Body of pancreas (tissue), 4 donors: ENCODE data around the gene HOXB6. TPM values are rescaled to one million over a fixed set of nuclear protein-coding genes. Genes with fewer than 3 reads are reported as not detected.

Experiments used
- ATAC-seq: fragments of 150-250 bp; one replicate; pipeline ENCODE4 v1.9.1; 2016
- DNase-seq, 4 donors: peaks; one replicate each; pipeline ENCODE4 v3.0.0-alpha.2; 2019
- H3K27ac ChIP-seq, 4 donors: fragments of 200-600 bp; sonication (generic); 1 replicate in 3 of 4; 2 replicates in 1 of 4; pipeline versions ENCODE4 v1.5.1 to v1.6.1; 2016 to 2019; ENCODE audit warnings: mild to moderate bottlenecking in 1 of 4, mixed read lengths in 1 of 4, moderate library complexity in 1 of 4
- H3K27me3 ChIP-seq, 2 donors: fragments of 200-600 bp; sonication (generic); one replicate each; pipeline ENCODE4 v1.6.0; 2016; ENCODE audit warnings: mild to moderate bottlenecking in 1 of 2
- H3K36me3 ChIP-seq, 2 donors: fragments of 200-600 bp; sonication (generic); replicated peaks in 1 of 2; 2 replicates each; pipeline ENCODE4 v1.5.1; 2016; ENCODE audit warnings: low read depth in 2 of 2; ENCODE audit not compliant: insufficient read depth in 1 of 2
- H3K4me1 ChIP-seq: fragments of 200-600 bp; sonication (generic); one replicate; pipeline ENCODE4 v1.6.0; 2016
- H3K4me3 ChIP-seq, 2 donors: fragments of 200-600 bp; sonication (generic); 1 replicate in 1 of 2; 2 replicates in 1 of 2; pipeline ENCODE4 v1.5.1; 2016 to 2019
- H3K9me3 ChIP-seq, 3 donors: fragments of 200-600 bp; sonication (generic); 1 replicate in 2 of 3; 2 replicates in 1 of 3; pipeline ENCODE4 v1.5.1; 2016
- POLR2A ChIP-seq, 3 donors: fragments of 450-650 bp; IDR thresholded peaks; one replicate each; pipeline ENCODE4 v1.6.1; 2016; ENCODE audit warnings: antibody characterized with exemption in 3 of 3, mild to moderate bottlenecking in 2 of 3
- WGBS, 2 donors: methylation state at CpG; one replicate each; pipeline ENCODE4 v1.1.5; 2017; 5-methylcytosine and 5-hydroxymethylcytosine counted together
- intact Hi-C: fragments of 100-400 bp; cut with DNase I; formaldehyde crosslinking; loops from one replicate; pipeline ENCODE4 v1.15.1; 2023
- total RNA-seq, 2 donors: library from RNA; depleted of rRNA; stranded (reverse); fragments of >200 nt; gene quantifications; one replicate each; pipeline ENCODE4 v1.1.0, GENCODE V29; 2016
- TF ChIP-seq, protein P1 (sequence below), 7 experiments: fragments of 450-650 bp in 4 of 7; fragments of 200-600 bp in 3 of 7; sonication (generic) in 3 of 7; IDR thresholded peaks; one replicate each; pipeline ENCODE4 v1.5.1; 2016 to 2019; ENCODE audit warnings: antibody characterized with exemption in 7 of 7

The HOXB6 gene
- total RNA-seq, 2 donors from 2014 or later: 2.1 to 2.6 TPM

DNA sequence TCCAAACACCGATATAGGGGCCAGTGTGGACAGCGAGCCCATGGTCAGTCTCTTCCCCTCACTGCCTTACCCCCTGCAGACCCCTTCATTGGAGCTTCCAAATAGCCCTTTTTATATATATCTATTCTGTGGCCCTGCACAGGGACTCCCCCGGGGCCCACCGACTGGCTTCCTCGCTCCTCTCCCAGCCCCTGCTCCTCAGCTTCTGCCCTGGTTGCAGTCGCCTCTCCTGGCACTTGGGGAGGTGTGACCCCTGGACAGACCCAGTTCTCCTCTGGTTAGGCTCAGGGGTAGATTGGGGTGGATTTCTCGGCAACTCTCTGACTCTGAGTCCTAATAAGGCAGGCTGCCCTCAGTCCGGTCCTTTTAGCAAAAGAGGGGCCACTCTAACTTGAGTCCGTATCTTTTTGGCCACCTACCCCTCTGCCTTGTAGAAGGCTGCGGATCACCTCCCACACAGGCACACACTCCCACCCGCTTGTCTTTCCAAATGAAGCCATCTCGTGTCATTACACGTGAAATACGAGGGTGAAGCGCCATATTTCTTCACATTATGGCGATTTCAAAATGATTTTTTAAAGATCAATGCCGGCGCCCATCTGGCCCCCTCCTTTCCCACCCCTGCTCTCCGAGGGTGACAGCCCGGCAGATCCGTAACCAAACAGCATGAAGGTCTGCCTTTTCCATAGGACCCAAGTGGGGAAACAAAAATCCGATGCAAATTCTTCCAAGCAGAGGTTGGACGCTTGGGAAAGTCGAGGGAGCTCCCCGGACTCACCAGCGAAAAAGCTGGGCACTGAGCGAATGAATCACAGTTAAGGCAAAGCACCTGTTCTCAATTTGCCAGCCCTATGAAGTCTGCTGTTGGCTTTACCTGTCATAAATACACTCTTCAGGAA lies 23.1 kb upstream of the HOXB6 start:
- H3K27me3 ChIP-seq: peaks cover 0 to 82% of the 10 kb centered on the region in 2 donors
- H3K9me3 ChIP-seq: no peaks in the 10 kb centered on the region
- ATAC-seq (no peak), DNase-seq (no peak)
- intact Hi-C loops: loop anchor here (10.0 kb wide), 1 partner anchor 473 kb away; no protein-coding TSS in a partner anchor
- no peaks in the 10 kb centered on the region for H3K36me3 ChIP-seq
- no peak for TF ChIP-seq POLR2A (IDR thresholded peaks at IDR 0.05)
- TF ChIP-seq, protein P1, sequence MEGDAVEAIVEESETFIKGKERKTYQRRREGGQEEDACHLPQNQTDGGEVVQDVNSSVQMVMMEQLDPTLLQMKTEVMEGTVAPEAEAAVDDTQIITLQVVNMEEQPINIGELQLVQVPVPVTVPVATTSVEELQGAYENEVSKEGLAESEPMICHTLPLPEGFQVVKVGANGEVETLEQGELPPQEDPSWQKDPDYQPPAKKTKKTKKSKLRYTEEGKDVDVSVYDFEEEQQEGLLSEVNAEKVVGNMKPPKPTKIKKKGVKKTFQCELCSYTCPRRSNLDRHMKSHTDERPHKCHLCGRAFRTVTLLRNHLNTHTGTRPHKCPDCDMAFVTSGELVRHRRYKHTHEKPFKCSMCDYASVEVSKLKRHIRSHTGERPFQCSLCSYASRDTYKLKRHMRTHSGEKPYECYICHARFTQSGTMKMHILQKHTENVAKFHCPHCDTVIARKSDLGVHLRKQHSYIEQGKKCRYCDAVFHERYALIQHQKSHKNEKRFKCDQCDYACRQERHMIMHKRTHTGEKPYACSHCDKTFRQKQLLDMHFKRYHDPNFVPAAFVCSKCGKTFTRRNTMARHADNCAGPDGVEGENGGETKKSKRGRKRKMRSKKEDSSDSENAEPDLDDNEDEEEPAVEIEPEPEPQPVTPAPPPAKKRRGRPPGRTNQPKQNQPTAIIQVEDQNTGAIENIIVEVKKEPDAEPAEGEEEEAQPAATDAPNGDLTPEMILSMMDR (IDR thresholded peaks at IDR 0.05): no peak
- H3K27ac ChIP-seq: no peak overlapping the region
- 15 to 18% methylated on average over 27 of the region's 27 CpGs for WGBS, 2 donors
- H3K4me3 ChIP-seq: no peak overlapping the region
- H3K4me1 ChIP-seq: peaks cover 19% of the 10 kb centered on the region

DNA sequence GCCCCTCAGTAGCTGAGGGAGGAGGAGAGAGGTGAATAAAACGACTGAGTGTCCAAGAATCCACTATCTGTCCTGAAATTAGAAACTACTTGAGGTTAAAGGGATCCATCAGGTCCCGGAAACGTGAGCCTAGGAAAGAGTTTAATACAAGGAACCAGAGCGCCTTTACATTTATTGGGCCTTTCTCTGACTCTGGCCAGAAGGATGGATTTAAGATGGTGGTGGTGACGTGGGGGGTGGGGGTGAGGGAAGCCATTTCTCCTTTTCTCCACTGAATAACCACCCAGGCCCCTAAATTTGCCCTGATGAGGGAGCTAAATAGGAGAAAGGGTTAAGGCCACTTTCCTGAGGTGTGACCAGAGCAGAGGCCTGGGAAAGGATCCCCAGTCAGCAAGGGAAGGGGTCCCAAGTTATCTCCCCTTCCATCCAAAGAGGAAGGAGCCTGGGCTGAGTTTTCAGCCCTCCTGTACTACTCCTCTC lies 22.4 kb upstream of the HOXB6 start:
- WGBS, 2 donors: 15 to 25% methylated on average over 5 of the region's 5 CpGs
- no peak for ATAC-seq
- no peak overlapping the region for H3K4me3 ChIP-seq
- intact Hi-C loops: loop anchor here (10.0 kb wide), 1 partner anchor 472 kb away; no protein-coding TSS in a partner anchor
- TF ChIP-seq, protein P1 (IDR thresholded peaks at IDR 0.05): no peak
- no peak for TF ChIP-seq POLR2A (IDR thresholded peaks at IDR 0.05)
- no peaks in the 10 kb centered on the region for H3K9me3 ChIP-seq
- peaks cover 0 to 77% of the 10 kb centered on the region in 2 donors for H3K27me3 ChIP-seq
- peaks cover 19% of the 10 kb centered on the region for H3K4me1 ChIP-seq
- H3K27ac ChIP-seq: no peak overlapping the region
- no peaks in the 10 kb centered on the region for H3K36me3 ChIP-seq
- no peak for DNase-seq

DNA sequence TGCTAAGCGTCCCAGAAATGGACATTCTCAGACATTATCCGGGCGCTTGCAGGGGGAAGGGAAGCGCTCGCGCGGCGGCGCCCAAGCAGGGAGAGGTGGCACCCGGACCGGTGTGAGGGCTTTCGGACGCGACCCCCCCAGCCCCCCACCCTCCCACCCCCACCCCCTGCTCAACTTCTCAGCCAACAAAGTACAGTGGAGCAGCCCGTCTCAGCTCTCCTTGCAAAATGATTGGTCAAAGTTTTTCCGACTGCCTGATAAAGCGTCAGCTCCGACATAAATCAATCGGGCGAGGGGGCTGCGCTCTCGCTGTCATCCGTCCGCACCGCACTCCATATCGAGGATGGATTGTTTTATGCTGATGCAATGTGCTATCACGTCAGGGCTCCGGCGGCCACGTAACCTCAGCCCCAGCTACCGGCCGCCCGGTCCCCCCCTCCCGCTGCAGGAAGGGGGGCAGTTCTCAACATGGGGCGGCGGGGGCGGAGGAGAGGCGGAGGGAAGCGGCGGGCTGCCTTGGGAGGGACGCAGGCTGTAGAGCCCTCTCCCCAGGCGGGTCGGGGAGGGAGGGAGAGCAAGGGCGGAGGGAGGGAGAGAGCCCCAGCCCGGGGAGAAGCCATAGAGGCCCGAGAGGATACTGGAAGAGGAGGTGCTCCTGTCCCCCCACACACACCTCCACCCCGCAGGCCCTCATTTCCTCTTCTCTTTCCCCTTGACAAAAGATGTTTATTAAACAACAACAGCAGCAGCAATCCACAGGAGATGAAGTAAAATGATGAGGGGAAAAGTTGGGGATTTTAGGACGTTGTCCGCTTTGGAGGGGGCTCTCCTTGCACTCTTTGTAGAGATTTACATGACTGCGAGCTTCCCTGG lies 21.7 kb upstream of the HOXB6 start, which contains the start of gene HOXB9:
Gene HOXB9 (minus strand): TSS at position 114 of the 873 bp plus-strand sequence. CDS start 89 bp downstream, at position 25.
- intact Hi-C loops: loop anchor here (10.0 kb wide), 1 partner anchor 472 kb away; no protein-coding TSS in a partner anchor
- DNase-seq (no peak), ATAC-seq (no peak)
- Histone ChIP-seq H3K9me3 (no peaks in the 10 kb centered on the region), H3K4me3 (no peak within 1 kb of the TSS), H3K27ac (no peak within 1 kb of the TSS), H3K36me3 (no peaks in the 10 kb centered on the region), H3K27me3 (peaks cover 0 to 71% of the 10 kb centered on the region in 2 donors), H3K4me1 (peaks cover 19% of the 10 kb centered on the region)
- TF ChIP-seq POLR2A (IDR thresholded peaks at IDR 0.05): no peak
- TF ChIP-seq, protein P1 (IDR thresholded peaks at IDR 0.05): no peak
- 3 to 4% methylated on average over 23 to 49 of the region's 50 CpGs for WGBS, 2 donors

DNA sequence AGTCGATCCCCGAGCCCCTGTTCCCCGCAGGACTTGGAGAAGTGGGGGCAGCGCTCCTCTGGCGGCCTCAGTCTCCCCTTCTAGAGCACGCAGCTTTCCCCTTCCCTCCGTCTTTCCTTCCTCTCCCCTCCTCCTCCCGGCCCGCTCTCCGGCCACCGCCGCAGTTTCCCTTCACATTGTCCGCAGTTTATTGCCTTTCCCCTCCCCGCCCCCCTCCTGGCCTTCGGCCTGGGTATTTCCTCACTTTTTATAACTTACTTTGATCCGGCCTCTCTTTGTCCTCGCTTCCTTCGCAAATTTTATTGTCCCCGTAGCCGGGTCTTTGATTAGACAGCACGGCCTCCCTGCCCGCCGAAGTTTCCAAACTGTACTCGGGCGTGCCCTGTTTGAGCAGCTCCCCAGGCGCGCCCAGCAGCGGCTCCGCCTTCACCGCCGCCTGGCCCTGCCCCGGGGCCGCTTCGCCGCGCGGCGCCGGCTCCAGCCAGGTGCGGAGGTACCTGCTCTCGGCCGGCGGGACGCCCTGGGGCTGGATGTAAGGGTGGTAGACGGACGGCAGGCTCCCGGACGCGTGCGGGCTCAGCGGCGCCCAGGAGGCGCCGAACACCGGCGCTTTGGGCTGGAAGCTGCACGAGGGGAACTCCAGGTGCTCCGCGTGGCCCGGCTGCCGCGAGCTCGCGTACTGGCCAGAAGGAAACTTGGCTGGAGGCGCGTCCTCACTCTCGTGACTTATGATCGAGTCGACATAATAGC lies 20.9 kb upstream of the HOXB6 start:
- TF ChIP-seq, protein P1 (IDR thresholded peaks at IDR 0.05): no peak
- no peak for TF ChIP-seq POLR2A (IDR thresholded peaks at IDR 0.05)
- Histone ChIP-seq H3K27ac (no peak overlapping the region), H3K27me3 (peaks cover 0 to 66% of the 10 kb centered on the region in 2 donors), H3K4me3 (no peak overlapping the region), H3K4me1 (peaks cover 19% of the 10 kb centered on the region), H3K9me3 (no peaks in the 10 kb centered on the region), H3K36me3 (no peaks in the 10 kb centered on the region)
- ATAC-seq (peak; percentile 72), DNase-seq (peak in 3 of 4 donors; percentile 13 to 39 (median 28))
- intact Hi-C loops: loop anchor here (10.0 kb wide), 1 partner anchor 471 kb away; no protein-coding TSS in a partner anchor
- WGBS, 2 donors: 1% methylated on average over 32 to 69 of the region's 69 CpGs
